Astrocyte (in vitro differentiated cells and primary cell): ENCODE measurements around the gene NRP1. TPM values are rescaled to one million over a fixed set of nuclear protein-coding genes. Genes with fewer than 3 reads are reported as not detected.
A peak's percentile ranks its signal among the peaks of the same experiment; 100 is the strongest.

Experiments
- DNase-seq: peaks from one replicate; pipeline ENCODE4 v3.0.0-alpha.2; 2010; ENCODE audit warnings: low read depth
- FAIRE-seq: peaks from 2 replicates; lab custom pipeline; 2011; peaks lifted over from hg19 to GRCh38; lab: Jason Lieb, UNC
- H2AFZ ChIP-seq: 2 replicates; pipeline ENCODE4 v1.6.0; 2012; ENCODE audit warnings: low read depth, low read length, inconsistent platforms
- H3K27ac ChIP-seq: 2 replicates; pipeline ENCODE4 v1.5.1; 2011; ENCODE audit warnings: low read depth, low read length, inconsistent platforms
- H3K27me3 ChIP-seq: 2 replicates; pipeline ENCODE4 v1.6.0; 2011; ENCODE audit warnings: low read length, inconsistent platforms; ENCODE audit not compliant: insufficient read depth
- H3K36me3 ChIP-seq: 2 replicates; pipeline ENCODE4 v1.5.1; 2011; ENCODE audit warnings: low read length, inconsistent platforms; ENCODE audit not compliant: insufficient read depth
- H3K4me1 ChIP-seq: 2 replicates; pipeline ENCODE4 v1.5.1; 2011; ENCODE audit warnings: low read length, inconsistent platforms; ENCODE audit not compliant: insufficient read depth
- H3K4me2 ChIP-seq: 2 replicates; pipeline ENCODE4 v1.6.0; 2012; ENCODE audit warnings: low read length, inconsistent platforms
- H3K4me3 ChIP-seq: 2 replicates; pipeline ENCODE4 v1.5.1; 2011; ENCODE audit warnings: low read depth, mild to moderate bottlenecking, low read length, inconsistent platforms; ENCODE audit not compliant: insufficient read depth
- H3K79me2 ChIP-seq: 2 replicates; pipeline ENCODE4 v1.6.0; 2012; ENCODE audit warnings: mild to moderate bottlenecking, low read length, inconsistent platforms; ENCODE audit not compliant: insufficient read depth
- H3K9ac ChIP-seq: 2 replicates; pipeline ENCODE4 v1.6.0; 2012; ENCODE audit warnings: mild to moderate bottlenecking, low read length, inconsistent platforms
- H3K9me3 ChIP-seq: 2 replicates; pipeline ENCODE4 v1.5.1; 2012; ENCODE audit warnings: low read depth, mild to moderate bottlenecking, low read length, inconsistent platforms; ENCODE audit not compliant: insufficient read depth
- H4K20me1 ChIP-seq: 2 replicates; pipeline ENCODE4 v1.6.0; 2012; ENCODE audit warnings: low read length, inconsistent platforms; ENCODE audit not compliant: insufficient read depth
- H3K27ac Mint-ChIP-seq: one replicate; pipeline ENCODE4 v1.8.0; 2021; ENCODE audit warnings: mild to moderate bottlenecking, mixed read lengths; ENCODE audit not compliant: unreplicated experiment
- H3K27me3 Mint-ChIP-seq: one replicate; pipeline ENCODE4 v1.8.0; 2021; ENCODE audit warnings: low read depth, mixed read lengths; ENCODE audit not compliant: unreplicated experiment
- H3K36me3 Mint-ChIP-seq: one replicate; pipeline ENCODE4 v1.8.0; 2021; ENCODE audit warnings: low read depth, mixed read lengths; ENCODE audit not compliant: unreplicated experiment
- H3K4me1 Mint-ChIP-seq: one replicate; pipeline ENCODE4 v1.8.0; 2021; ENCODE audit warnings: low read depth, mixed read lengths; ENCODE audit not compliant: unreplicated experiment
- H3K4me3 Mint-ChIP-seq: one replicate; pipeline ENCODE4 v1.8.0; 2021; ENCODE audit warnings: mild to moderate bottlenecking, moderate library complexity, mixed read lengths; ENCODE audit not compliant: unreplicated experiment
- H3K9me3 Mint-ChIP-seq: one replicate; pipeline ENCODE4 v1.8.0; 2021; ENCODE audit warnings: mild to moderate bottlenecking, mixed read lengths; ENCODE audit not compliant: unreplicated experiment
- CTCF ChIP-seq: IDR thresholded peaks from 2 replicates; pipeline ENCODE4 v1.5.1; 2011; ENCODE audit warnings: low read depth, mild to moderate bottlenecking, inconsistent platforms, low read length, moderate library complexity; ENCODE audit not compliant: insufficient read depth
- EZH2 ChIP-seq: IDR thresholded peaks from 2 replicates; pipeline ENCODE4 v1.6.1; 2012; ENCODE audit warnings: mild to moderate bottlenecking, low read length, inconsistent platforms; ENCODE audit not compliant: insufficient read depth
- total RNA-seq: library from RNA; stranded (reverse); gene quantifications from 2 replicates; pipeline ENCODE4 v1.2.1, GENCODE V29; 2021

Gene NRP1
- total RNA-seq, 1 donor from 2014 or later = 59.4 TPM

GRCh38 chr10:33178026-33178755 is 156.3 kb downstream of the NRP1 start:
- H3K4me2 ChIP-seq = peak overlapping the region; percentile 56
- Mint-ChIP-seq H3K36me3 (peaks cover 27% of the 10 kb centered on the region), H3K27ac (peak overlapping the region; percentile 27), H3K9me3 (peaks cover 2% of the 10 kb centered on the region), H3K4me1 (peaks cover 33% of the 10 kb centered on the region), H3K27me3 (peaks cover 1% of the 10 kb centered on the region), H3K4me3 (no peak overlapping the region)
- H3K79me2 ChIP-seq = no peaks in the 10 kb centered on the region
- no peak overlapping the region for H3K4me3 ChIP-seq
- peak overlapping the region; percentile 51 for H3K27ac ChIP-seq
- H2AFZ ChIP-seq = no peak overlapping the region
- peaks cover 18% of the 10 kb centered on the region for H3K36me3 ChIP-seq
- DNase-seq = peak; percentile 63
- no peaks in the 10 kb centered on the region for H3K27me3 ChIP-seq
- peak overlapping the region; percentile 13 for H3K9ac ChIP-seq
- TF ChIP-seq EZH2 (no peak), CTCF (no peak)
- FAIRE-seq = peak; percentile 41
- peaks cover 31% of the 10 kb centered on the region for H3K4me1 ChIP-seq
- no peaks in the 10 kb centered on the region for H3K9me3 ChIP-seq
- no peaks in the 10 kb centered on the region for H4K20me1 ChIP-seq

GRCh38 chr10:33176688-33177087 is 157.8 kb downstream of the NRP1 start:
- TF ChIP-seq EZH2 = no peak
- TF ChIP-seq CTCF = no peak
- peaks cover 31% of the 10 kb centered on the region for H3K4me1 ChIP-seq
- FAIRE-seq (no peak), DNase-seq (no peak)
- Mint-ChIP-seq H3K4me3 (no peak overlapping the region), H3K27ac (no peak overlapping the region), H3K36me3 (peaks cover 18% of the 10 kb centered on the region), H3K4me1 (peaks cover 33% of the 10 kb centered on the region), H3K9me3 (peaks cover 2% of the 10 kb centered on the region), H3K27me3 (no peaks in the 10 kb centered on the region)
- H3K9me3 ChIP-seq = no peaks in the 10 kb centered on the region
- no peak overlapping the region for H3K4me3 ChIP-seq
- H3K27me3 ChIP-seq = no peaks in the 10 kb centered on the region
- H2AFZ ChIP-seq = no peak overlapping the region
- H4K20me1 ChIP-seq = no peaks in the 10 kb centered on the region
- no peaks in the 10 kb centered on the region for H3K79me2 ChIP-seq
- H3K36me3 ChIP-seq = peaks cover 14% of the 10 kb centered on the region
- H3K9ac ChIP-seq = no peak overlapping the region
- H3K4me2 ChIP-seq = no peak overlapping the region
- H3K27ac ChIP-seq = no peak overlapping the region
